Transverse colon (tissue), 4 donors: Measurements from ENCODE around the gene OLFML1. TPM values are rescaled to one million over a fixed set of nuclear protein-coding genes. Genes with fewer than 3 reads are reported as not detected.

Experiments used
- DNase-seq: peaks from one replicate; pipeline ENCODE4 v3.0.0-alpha.2; 2019
- H3K27ac ChIP-seq, 4 donors: fragments of 200-600 bp; sonication (generic); 2 replicates each; pipeline ENCODE4 v1.5.1; 2016 to 2018; ENCODE audit warnings: inconsistent platforms in 4 of 4
- H3K27me3 ChIP-seq: fragments of 200-600 bp; sonication (generic); 2 replicates; pipeline ENCODE4 v1.5.1; 2017; ENCODE audit warnings: inconsistent platforms
- H3K36me3 ChIP-seq, 4 donors: fragments of 200-600 bp; sonication (generic); 2 replicates each; pipeline ENCODE4 v1.5.1; 2017 to 2019; ENCODE audit warnings: inconsistent platforms in 4 of 4
- H3K4me1 ChIP-seq, 4 donors: fragments of 200-600 bp; sonication (generic); 2 replicates each; pipeline ENCODE4 v1.5.1; 2017 to 2020; ENCODE audit warnings: inconsistent platforms in 4 of 4
- H3K4me3 ChIP-seq, 4 donors: fragments of 200-600 bp; sonication (generic); 1 replicate in 1 of 4; 2 replicates in 3 of 4; pipeline versions ENCODE4 v1.5.1 to v1.6.1; 2017 to 2019; ENCODE audit warnings: inconsistent platforms in 4 of 4
- H3K9me3 ChIP-seq, 2 donors: fragments of 200-600 bp; sonication (generic); 2 replicates each; pipeline ENCODE4 v1.5.1; 2017 to 2019; ENCODE audit warnings: inconsistent platforms in 2 of 2
- EP300 ChIP-seq: sonication (generic); formaldehyde crosslinking; IDR thresholded peaks from one replicate; pipeline ENCODE4 v1.6.1; 2017; ENCODE audit warnings: antibody characterized with exemption, low read depth
- POLR2A ChIP-seq: fragments of 450-650 bp; IDR thresholded peaks from one replicate; pipeline ENCODE4 v1.6.1; 2016; ENCODE audit warnings: antibody characterized with exemption, mild to moderate bottlenecking, moderate library complexity
- POLR2AphosphoS5 ChIP-seq, 3 donors: sonication (generic); formaldehyde crosslinking; IDR thresholded peaks; one replicate each; pipeline ENCODE4 v1.6.1; 2016; ENCODE audit warnings: antibody characterized with exemption in 3 of 3
- WGBS, 2 donors: methylation state at CpG; one replicate each; pipeline ENCODE4 v1.1.5; 2018; ENCODE audit warnings: low coverage in 1 of 2; 5-methylcytosine and 5-hydroxymethylcytosine counted together
- in situ Hi-C, 4 donors: fragments of 200-750 bp; cut with MboI; loops; one replicate each; pipeline versions ENCODE4 v1.15.0 to v1.15.1; 2017; ENCODE audit warnings: low sequenced_read_pairs in 3 of 4, low pct_ligation_motif_present in 1 of 4, low pct_unique_long_range_greater_than_20kb in 1 of 4
- intact Hi-C: fragments of 100-400 bp; cut with DNase I; formaldehyde crosslinking; loops from one replicate; pipeline ENCODE4 v1.15.1; 2023; ENCODE audit warnings: low total_unique reads
- total RNA-seq, 4 donors: library from RNA; depleted of rRNA; stranded (reverse); fragments of >200 nt; gene quantifications; one replicate each; pipeline ENCODE4 v1.1.0, GENCODE V29; 2016
- TF ChIP-seq, protein P1 (sequence below), 5 experiments: fragments of 200-600 bp in 3 of 5; fragments of 450-650 bp in 2 of 5; sonication (generic) in 3 of 5; IDR thresholded peaks; 1 replicate in 2 of 5; 2 replicates in 3 of 5; pipeline ENCODE4 v1.5.1; 2016 to 2017; ENCODE audit warnings: antibody characterized with exemption in 5 of 5, inconsistent platforms in 3 of 5, mild to moderate bottlenecking in 2 of 5, moderate library complexity in 1 of 5

The OLFML1 gene
- total RNA-seq, 4 donors from 2014 or later = 0.20 to 4.8 (median 2.6) TPM; not detected in 1

DNA sequence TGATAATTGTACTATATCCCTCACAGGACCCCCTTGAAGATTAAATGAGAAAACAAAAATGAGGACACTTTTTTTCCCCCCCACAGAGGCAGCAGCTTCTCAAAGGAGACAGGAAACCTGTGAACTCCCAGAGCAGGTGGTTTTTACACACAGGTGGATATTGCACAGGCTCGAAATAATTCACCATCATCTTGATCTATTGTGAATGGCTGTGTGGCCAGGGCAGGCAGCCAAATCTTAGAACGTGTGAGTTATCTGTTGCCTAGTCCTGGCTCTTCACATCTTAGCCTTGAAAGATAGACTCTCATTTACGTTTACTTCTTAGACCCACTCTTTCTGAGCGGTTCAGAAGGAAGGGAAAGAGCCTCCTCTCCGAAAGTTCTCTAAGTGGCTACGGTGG is 52.0 kb downstream of the OLFML1 start:
- no peaks in the 10 kb centered on the region for H3K27me3 ChIP-seq
- in situ Hi-C loops (no loop called here), intact Hi-C loops (no loop called here)
- WGBS, 2 donors = 69 to 89% methylated on average over 3 to 6 of the region's 6 CpGs
- peaks cover 0 to 14% (median 7%) of the 10 kb centered on the region in 4 donors for H3K4me1 ChIP-seq
- TF ChIP-seq, protein P1, sequence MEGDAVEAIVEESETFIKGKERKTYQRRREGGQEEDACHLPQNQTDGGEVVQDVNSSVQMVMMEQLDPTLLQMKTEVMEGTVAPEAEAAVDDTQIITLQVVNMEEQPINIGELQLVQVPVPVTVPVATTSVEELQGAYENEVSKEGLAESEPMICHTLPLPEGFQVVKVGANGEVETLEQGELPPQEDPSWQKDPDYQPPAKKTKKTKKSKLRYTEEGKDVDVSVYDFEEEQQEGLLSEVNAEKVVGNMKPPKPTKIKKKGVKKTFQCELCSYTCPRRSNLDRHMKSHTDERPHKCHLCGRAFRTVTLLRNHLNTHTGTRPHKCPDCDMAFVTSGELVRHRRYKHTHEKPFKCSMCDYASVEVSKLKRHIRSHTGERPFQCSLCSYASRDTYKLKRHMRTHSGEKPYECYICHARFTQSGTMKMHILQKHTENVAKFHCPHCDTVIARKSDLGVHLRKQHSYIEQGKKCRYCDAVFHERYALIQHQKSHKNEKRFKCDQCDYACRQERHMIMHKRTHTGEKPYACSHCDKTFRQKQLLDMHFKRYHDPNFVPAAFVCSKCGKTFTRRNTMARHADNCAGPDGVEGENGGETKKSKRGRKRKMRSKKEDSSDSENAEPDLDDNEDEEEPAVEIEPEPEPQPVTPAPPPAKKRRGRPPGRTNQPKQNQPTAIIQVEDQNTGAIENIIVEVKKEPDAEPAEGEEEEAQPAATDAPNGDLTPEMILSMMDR (IDR thresholded peaks at IDR 0.05) = no peak
- TF ChIP-seq POLR2AphosphoS5 (IDR thresholded peaks at IDR 0.05) (no peak), POLR2A (no peak), EP300 (no peak)
- DNase-seq = no peak
- no peak overlapping the region for H3K27ac ChIP-seq
- H3K9me3 ChIP-seq = no peaks in the 10 kb centered on the region
- no peaks in the 10 kb centered on the region for H3K36me3 ChIP-seq
- no peak overlapping the region for H3K4me3 ChIP-seq

DNA sequence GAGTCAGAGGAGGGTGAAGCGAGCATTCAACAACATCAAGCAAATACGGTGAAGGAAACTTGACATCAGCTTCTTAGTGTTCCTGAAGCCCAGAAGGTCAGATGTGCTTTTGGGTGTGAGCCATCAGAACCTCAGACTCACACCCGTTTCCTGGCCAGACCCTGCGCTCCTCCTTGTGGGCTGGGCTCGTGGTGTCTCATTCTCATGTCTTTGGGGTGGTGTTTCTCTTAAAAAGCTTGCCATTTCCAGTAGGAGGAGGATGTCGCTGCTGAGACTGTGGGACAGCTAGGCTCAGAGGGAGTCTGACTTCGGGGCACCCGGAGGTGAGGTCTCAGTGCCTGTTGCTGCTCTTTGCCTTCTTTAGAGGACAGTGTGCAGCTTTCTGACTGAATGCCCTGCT is 52.7 kb downstream of the OLFML1 start:
- no peak overlapping the region for H3K4me3 ChIP-seq
- TF ChIP-seq, protein P1 (IDR thresholded peaks at IDR 0.05) = no peak
- TF ChIP-seq EP300 = no peak
- no peak for TF ChIP-seq POLR2AphosphoS5 (IDR thresholded peaks at IDR 0.05)
- no peak for TF ChIP-seq POLR2A
- H3K27ac ChIP-seq = peak overlapping the region in 1 of 4 donors; percentile 15
- DNase-seq = no peak
- no peaks in the 10 kb centered on the region for H3K36me3 ChIP-seq
- intact Hi-C loops (no loop called here), in situ Hi-C loops (no loop called here)
- no peaks in the 10 kb centered on the region for H3K9me3 ChIP-seq
- H3K4me1 ChIP-seq = peaks cover 0 to 14% (median 7%) of the 10 kb centered on the region in 4 donors
- H3K27me3 ChIP-seq = no peaks in the 10 kb centered on the region
- WGBS, 2 donors = 20 to 55% methylated on average over 2 to 6 of the region's 8 CpGs

DNA sequence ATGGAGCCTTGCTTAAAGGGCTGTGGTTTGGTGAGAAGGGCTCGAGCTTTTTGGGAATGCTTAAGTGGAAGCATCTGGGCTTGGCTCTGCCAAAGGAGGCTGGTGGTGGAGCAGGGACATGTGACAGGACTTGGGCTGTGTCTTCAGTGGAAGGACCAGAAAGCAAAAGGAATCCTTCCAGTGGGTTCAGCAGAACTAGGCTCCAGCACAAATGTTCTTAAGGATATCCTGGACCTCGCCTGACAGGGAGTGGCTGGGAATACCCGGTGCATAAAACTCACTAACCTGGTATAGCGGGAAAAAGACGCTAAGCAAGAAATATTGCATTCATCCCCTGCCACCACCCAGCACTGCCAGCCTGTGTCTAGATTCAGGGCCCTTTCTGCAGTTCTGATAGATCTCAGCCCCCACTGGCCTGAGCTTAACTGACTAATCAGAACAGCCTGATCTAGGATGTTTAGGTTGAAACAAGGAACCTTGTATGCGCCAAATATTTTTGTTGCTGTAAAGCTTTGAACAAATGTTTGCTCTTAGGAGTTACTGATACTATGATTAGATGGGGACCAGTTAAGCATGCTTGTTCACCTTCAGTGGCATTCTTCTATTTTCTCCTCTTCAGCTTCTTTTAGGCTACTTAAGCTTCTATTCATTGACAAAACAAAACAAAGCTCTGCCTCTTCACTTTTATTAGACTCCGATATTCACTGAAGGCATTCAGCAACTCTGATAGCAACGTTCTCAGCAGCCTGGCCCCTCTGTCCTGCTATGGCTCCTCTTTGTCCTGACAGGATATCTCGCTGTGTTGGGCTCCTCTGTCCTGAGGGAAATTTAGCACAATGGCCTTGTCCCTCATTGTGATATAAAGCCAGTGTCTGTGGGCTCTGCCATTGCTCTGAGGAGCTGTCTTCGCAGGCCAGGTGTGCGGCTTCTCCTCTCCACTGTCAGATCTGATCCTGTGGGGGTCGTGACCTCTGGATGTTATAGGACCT is 53.5 kb downstream of the OLFML1 start:
- Histone ChIP-seq H3K4me1 (peaks cover 0 to 14% (median 7%) of the 10 kb centered on the region in 4 donors), H3K27ac (peak overlapping the region in 1 of 4 donors; percentile 15), H3K36me3 (no peaks in the 10 kb centered on the region), H3K27me3 (no peaks in the 10 kb centered on the region), H3K4me3 (no peak overlapping the region), H3K9me3 (no peaks in the 10 kb centered on the region)
- DNase-seq = no peak
- in situ Hi-C loops = no loop called here
- WGBS, 2 donors = 63 to 65% methylated on average over 5 to 12 of the region's 12 CpGs
- TF ChIP-seq POLR2AphosphoS5 (IDR thresholded peaks at IDR 0.05) (no peak), EP300 (no peak), POLR2A (no peak)
- TF ChIP-seq, protein P1 (IDR thresholded peaks at IDR 0.05) = no peak
- intact Hi-C loops = no loop called here

DNA sequence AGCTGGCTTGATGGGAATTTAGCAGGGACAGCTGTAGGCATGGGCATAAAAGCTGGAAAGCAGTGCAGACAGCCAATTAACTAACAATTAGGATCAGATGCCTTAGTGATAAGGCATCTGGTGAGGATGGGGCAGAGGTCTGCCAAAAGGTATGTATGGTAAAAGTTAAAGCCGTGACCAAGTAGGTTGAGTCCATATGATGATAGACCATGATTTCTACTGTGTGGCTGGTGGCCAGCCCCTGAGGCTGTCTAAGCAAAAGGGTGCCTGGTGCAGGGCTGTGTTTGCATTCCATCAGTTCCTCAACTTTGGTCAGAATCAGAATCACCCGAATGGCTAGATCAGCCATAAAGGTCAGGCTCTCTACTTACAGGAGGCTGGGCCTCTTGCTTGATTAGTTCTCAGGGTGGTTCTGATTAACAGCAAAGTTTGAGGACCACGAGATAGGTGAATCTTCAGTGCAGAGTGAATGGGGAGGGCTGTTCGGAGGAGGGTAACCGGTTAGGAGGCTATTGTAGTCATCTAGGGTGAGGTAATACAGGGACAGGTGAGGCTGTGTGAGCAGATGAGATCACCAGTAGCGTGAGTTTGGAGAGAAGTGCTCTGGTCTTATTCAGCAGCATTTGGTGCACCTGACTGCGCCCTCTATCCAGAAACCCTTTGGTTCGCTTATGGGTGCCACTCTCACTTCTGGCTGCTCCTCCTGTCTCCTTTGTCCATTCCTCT is 55.7 kb downstream of the OLFML1 start:
- DNase-seq = no peak
- H3K4me1 ChIP-seq = peaks cover 0 to 14% (median 5%) of the 10 kb centered on the region in 4 donors
- no peak overlapping the region for H3K4me3 ChIP-seq
- no peaks in the 10 kb centered on the region for H3K9me3 ChIP-seq
- intact Hi-C loops = no loop called here
- H3K27me3 ChIP-seq = no peaks in the 10 kb centered on the region
- in situ Hi-C loops = no loop called here
- TF ChIP-seq, protein P1 (IDR thresholded peaks at IDR 0.05) = no peak
- no peak for TF ChIP-seq POLR2AphosphoS5 (IDR thresholded peaks at IDR 0.05)
- no peak for TF ChIP-seq EP300
- TF ChIP-seq POLR2A = no peak
- H3K27ac ChIP-seq = no peak overlapping the region
- 89 to 100% methylated on average over 4 to 8 of the region's 8 CpGs for WGBS, 2 donors
- no peaks in the 10 kb centered on the region for H3K36me3 ChIP-seq
